Panc1 (cell line): Measurements from ENCODE around the gene LGR4. TPM values are rescaled to one million over a fixed set of nuclear protein-coding genes. Genes with fewer than 3 reads are reported as not detected.

Experiments
- ATAC-seq: fragments of 200-7000 bp; cut with Tn5 transposase; 2 replicates; pipeline ENCODE4 v1.9.1; 2020; ENCODE audit warnings: mild to moderate bottlenecking, moderate library complexity
- BruUV-seq: library from RNA; stranded (reverse); fragments of 400-500 nt; replicated peaks from 2 replicates; lab custom pipeline; 2021; lab: Mats Ljungman, UMichigan
- CTCF ChIA-PET: fragments of 300-600 bp; sonication (Branson Sonifier 250); formaldehyde crosslinking; loops from one replicate; lab custom pipeline; 2022; ENCODE audit warnings: antibody characterized with exemption; lab: Charles Lee
- POLR2A ChIA-PET: fragments of 300-600 bp; sonication (Branson Sonifier 250); formaldehyde crosslinking; loops from one replicate; lab custom pipeline; 2022; ENCODE audit warnings: antibody characterized with exemption; lab: Charles Lee
- DNase-seq: peaks from one replicate; pipeline ENCODE4 v3.0.0-alpha.2; 2010; ENCODE audit warnings: low read depth, low spot score
- H3K27ac ChIP-seq: 2 replicates; pipeline ENCODE4 v1.5.1; 2011; ENCODE audit warnings: mild to moderate bottlenecking, low read length, inconsistent platforms
- H3K27me3 ChIP-seq: fragments of 200-500 bp; sonication (Bioruptor generic); 2 replicates; pipeline ENCODE4 v1.6.0; 2014; ENCODE audit warnings: low read length, inconsistent platforms; ENCODE audit not compliant: control insufficient read depth, insufficient read depth
- H3K36me3 ChIP-seq: fragments of 200-500 bp; sonication (Bioruptor generic); 2 replicates; pipeline ENCODE4 v1.5.1; 2014; ENCODE audit warnings: inconsistent platforms, mild to moderate bottlenecking, low read length, moderate library complexity; ENCODE audit not compliant: control insufficient read depth, insufficient read depth
- H3K4me1 ChIP-seq: 2 replicates; pipeline ENCODE4 v1.5.1; 2011; ENCODE audit warnings: inconsistent platforms, mild to moderate bottlenecking, low read length, moderate library complexity; ENCODE audit not compliant: control insufficient read depth, insufficient read depth
- H3K4me3 ChIP-seq, 2 experiments: 2 replicates each; pipeline ENCODE4 v1.5.1; 2011 to 2012; ENCODE audit warnings: low read depth in 2 of 2, low read length in 2 of 2, mild to moderate bottlenecking in 2 of 2, inconsistent platforms in 1 of 2, moderate library complexity in 1 of 2
- H3K9me3 ChIP-seq: fragments of 200-500 bp; sonication (Bioruptor generic); 2 replicates; pipeline ENCODE4 v1.5.1; 2014; ENCODE audit warnings: low read depth, mild to moderate bottlenecking, inconsistent platforms, low read length, moderate library complexity; ENCODE audit not compliant: control insufficient read depth, insufficient read depth
- POLR2AphosphoS5 ChIP-seq: IDR thresholded peaks from 2 replicates; pipeline ENCODE4 v1.6.1; 2012; ENCODE audit warnings: mild to moderate bottlenecking, low read depth, low read length, moderate library complexity
- SIN3A ChIP-seq: IDR thresholded peaks from 2 replicates; pipeline ENCODE4 v1.6.1; 2012; ENCODE audit warnings: low read depth, mild to moderate bottlenecking, low read length, moderate library complexity, borderline replicate concordance; ENCODE audit not compliant: insufficient read depth
- TCF7L2 ChIP-seq: IDR thresholded peaks from 2 replicates; pipeline ENCODE4 v1.6.1; 2011; ENCODE audit warnings: mild to moderate bottlenecking, low read depth, low read length, inconsistent platforms
- in situ Hi-C: cut with HindIII; loops from 2 replicates; pipeline ENCODE4 v1.10.0; 2016; ENCODE audit warnings: low sequenced_read_pairs, low pct_unique_long_range_greater_than_20kb
- intact Hi-C: fragments of 100-400 bp; cut with micrococcal nuclease; formaldehyde crosslinking; loops from one replicate; pipeline ENCODE4 v1.10.0; 2022; ENCODE audit not compliant: unreplicated experiment
- total RNA-seq: library from RNA; stranded (reverse); gene quantifications from one replicate; pipeline ENCODE4 v1.2.1, GENCODE V29; 2021; ENCODE audit not compliant: unreplicated experiment
- TF ChIP-seq, protein P1 (sequence below), 2 experiments: IDR thresholded peaks; 2 replicates each; pipeline ENCODE4 v1.6.1; 2011 to 2012; ENCODE audit warnings: low read depth in 2 of 2, control low read depth in 1 of 2, low read length in 1 of 2, mild to moderate bottlenecking in 1 of 2, moderate library complexity in 1 of 2; ENCODE audit not compliant: insufficient read depth in 1 of 2
- TF ChIP-seq, protein P2 (sequence below): fragments of 450-650 bp; IDR thresholded peaks from 2 replicates; pipeline ENCODE4 v1.5.1; 2017; ENCODE audit warnings: mild to moderate bottlenecking

LGR4 gene
- total RNA-seq, 1 experiment from 2014 or later: 61.8 TPM

DNA sequence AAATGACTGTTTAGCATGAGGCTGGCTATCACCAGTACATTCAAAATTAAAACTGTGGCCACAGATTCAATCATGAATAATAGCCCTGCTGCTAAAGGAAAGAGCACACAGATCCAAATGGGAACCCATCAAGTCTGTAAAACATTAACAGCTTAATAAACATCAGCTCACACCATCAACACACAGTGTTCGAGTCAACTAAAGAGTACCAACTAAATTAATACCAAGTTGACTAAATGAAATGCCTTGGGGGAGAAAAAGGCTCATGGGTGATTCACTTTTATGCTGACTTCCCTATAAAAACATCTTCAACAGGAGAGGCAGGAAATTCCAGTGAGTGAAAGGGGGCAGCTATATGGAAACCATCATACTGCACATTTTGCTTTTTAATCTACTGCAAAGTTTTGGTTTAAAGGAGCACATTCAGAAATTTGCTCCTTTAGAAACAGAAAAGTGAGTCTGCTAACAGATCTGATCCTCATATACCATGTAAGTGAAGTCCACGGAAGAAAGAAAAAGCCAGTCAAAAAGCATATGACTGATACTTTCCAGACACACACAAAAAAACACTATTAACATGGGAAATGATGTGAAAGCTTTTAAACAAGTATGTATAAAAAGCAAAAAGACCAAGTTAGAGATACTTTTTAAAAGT, 16.3 kb downstream of the LGR4 start:
- in situ Hi-C loops: no loop called here
- H3K27me3 ChIP-seq: no peaks in the 10 kb centered on the region
- ChIA-PET POLR2A (no interaction called here), CTCF (no interaction called here)
- DNase-seq: no peak
- intact Hi-C loops: no loop called here
- TF ChIP-seq SIN3A: no peak
- TF ChIP-seq, protein P1, sequence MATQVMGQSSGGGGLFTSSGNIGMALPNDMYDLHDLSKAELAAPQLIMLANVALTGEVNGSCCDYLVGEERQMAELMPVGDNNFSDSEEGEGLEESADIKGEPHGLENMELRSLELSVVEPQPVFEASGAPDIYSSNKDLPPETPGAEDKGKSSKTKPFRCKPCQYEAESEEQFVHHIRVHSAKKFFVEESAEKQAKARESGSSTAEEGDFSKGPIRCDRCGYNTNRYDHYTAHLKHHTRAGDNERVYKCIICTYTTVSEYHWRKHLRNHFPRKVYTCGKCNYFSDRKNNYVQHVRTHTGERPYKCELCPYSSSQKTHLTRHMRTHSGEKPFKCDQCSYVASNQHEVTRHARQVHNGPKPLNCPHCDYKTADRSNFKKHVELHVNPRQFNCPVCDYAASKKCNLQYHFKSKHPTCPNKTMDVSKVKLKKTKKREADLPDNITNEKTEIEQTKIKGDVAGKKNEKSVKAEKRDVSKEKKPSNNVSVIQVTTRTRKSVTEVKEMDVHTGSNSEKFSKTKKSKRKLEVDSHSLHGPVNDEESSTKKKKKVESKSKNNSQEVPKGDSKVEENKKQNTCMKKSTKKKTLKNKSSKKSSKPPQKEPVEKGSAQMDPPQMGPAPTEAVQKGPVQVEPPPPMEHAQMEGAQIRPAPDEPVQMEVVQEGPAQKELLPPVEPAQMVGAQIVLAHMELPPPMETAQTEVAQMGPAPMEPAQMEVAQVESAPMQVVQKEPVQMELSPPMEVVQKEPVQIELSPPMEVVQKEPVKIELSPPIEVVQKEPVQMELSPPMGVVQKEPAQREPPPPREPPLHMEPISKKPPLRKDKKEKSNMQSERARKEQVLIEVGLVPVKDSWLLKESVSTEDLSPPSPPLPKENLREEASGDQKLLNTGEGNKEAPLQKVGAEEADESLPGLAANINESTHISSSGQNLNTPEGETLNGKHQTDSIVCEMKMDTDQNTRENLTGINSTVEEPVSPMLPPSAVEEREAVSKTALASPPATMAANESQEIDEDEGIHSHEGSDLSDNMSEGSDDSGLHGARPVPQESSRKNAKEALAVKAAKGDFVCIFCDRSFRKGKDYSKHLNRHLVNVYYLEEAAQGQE (IDR thresholded peaks at IDR 0.05; ENCODE audit: insufficient read depth in 1 of 2, low read depth in 2 of 2, low read length in 1 of 2): no peak
- no peak for TF ChIP-seq POLR2AphosphoS5
- no peak for TF ChIP-seq TCF7L2
- TF ChIP-seq, protein P2, sequence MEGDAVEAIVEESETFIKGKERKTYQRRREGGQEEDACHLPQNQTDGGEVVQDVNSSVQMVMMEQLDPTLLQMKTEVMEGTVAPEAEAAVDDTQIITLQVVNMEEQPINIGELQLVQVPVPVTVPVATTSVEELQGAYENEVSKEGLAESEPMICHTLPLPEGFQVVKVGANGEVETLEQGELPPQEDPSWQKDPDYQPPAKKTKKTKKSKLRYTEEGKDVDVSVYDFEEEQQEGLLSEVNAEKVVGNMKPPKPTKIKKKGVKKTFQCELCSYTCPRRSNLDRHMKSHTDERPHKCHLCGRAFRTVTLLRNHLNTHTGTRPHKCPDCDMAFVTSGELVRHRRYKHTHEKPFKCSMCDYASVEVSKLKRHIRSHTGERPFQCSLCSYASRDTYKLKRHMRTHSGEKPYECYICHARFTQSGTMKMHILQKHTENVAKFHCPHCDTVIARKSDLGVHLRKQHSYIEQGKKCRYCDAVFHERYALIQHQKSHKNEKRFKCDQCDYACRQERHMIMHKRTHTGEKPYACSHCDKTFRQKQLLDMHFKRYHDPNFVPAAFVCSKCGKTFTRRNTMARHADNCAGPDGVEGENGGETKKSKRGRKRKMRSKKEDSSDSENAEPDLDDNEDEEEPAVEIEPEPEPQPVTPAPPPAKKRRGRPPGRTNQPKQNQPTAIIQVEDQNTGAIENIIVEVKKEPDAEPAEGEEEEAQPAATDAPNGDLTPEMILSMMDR: no peak
- BruUV-seq: no TSS peak
- no peak overlapping the region for H3K4me3 ChIP-seq
- H3K4me1 ChIP-seq: peaks cover 48% of the 10 kb centered on the region
- ATAC-seq: 0 out of 2 replicates have a peak, but pooled peaks have one; percentile 51
- no peaks in the 10 kb centered on the region for H3K36me3 ChIP-seq
- H3K9me3 ChIP-seq: no peaks in the 10 kb centered on the region
- H3K27ac ChIP-seq: peak overlapping the region; percentile 49

DNA sequence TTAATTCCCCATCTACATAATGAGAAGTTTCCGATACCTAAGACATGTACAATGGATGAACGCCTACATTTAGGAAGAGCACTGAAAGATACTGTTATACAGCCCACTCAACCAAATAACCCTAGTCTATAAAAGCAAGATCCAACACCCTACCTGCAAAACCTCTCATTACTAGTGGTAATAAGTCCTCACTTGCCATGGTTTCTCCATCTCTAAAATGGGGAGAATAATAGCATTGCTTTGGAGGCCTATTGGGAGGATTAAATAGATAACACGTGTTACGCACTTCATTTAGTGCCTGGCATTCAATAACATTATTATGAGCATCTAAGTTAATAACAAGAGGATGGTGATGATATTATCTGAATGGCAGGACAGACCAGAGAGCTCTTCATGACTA, 16.9 kb downstream of the LGR4 start:
- TF ChIP-seq TCF7L2 (no peak), POLR2AphosphoS5 (no peak), SIN3A (no peak)
- TF ChIP-seq, protein P2: no peak
- TF ChIP-seq, protein P1 (IDR thresholded peaks at IDR 0.05; ENCODE audit: insufficient read depth in 1 of 2, low read depth in 2 of 2, low read length in 1 of 2): no peak
- ATAC-seq (no peak), DNase-seq (no peak)
- Histone ChIP-seq H3K36me3 (no peaks in the 10 kb centered on the region), H3K9me3 (no peaks in the 10 kb centered on the region), H3K27ac (no peak overlapping the region), H3K4me1 (peaks cover 50% of the 10 kb centered on the region), H3K27me3 (no peaks in the 10 kb centered on the region), H3K4me3 (no peak overlapping the region)
- no TSS peak for BruUV-seq
- ChIA-PET CTCF (no interaction called here), POLR2A (no interaction called here)
- in situ Hi-C loops (no loop called here), intact Hi-C loops (no loop called here)
